Smooth muscle cell (in vitro differentiated cells): ENCODE measurements around the gene VASP. TPM values are rescaled to one million over a fixed set of nuclear protein-coding genes. Genes with fewer than 3 reads are reported as not detected.

Experiments used
- DNase-seq: peaks from one replicate; lab custom pipeline; 2025; ENCODE audit not compliant: unreplicated experiment; lab: John Stamatoyannopoulos, UW
- H2AFZ ChIP-seq: fragments of 200-600 bp; sonication (generic); 2 replicates; pipeline ENCODE4 v1.6.0; 2016; ENCODE audit warnings: antibody characterized with exemption, low read depth, mild to moderate bottlenecking
- H3F3A ChIP-seq: fragments of 200-600 bp; sonication (generic); 2 replicates; pipeline ENCODE4 v1.6.0; 2017; ENCODE audit warnings: antibody characterized with exemption, low read depth
- H3K27ac ChIP-seq: fragments of 200-600 bp; sonication (generic); 2 replicates; pipeline ENCODE4 v1.5.1; 2016; ENCODE audit warnings: low read depth, mild to moderate bottlenecking
- H3K27me3 ChIP-seq: fragments of 200-600 bp; sonication (generic); 2 replicates; pipeline ENCODE4 v1.6.1; 2016; ENCODE audit warnings: low read depth, mild to moderate bottlenecking
- H3K36me3 ChIP-seq: fragments of 200-600 bp; sonication (generic); 2 replicates; pipeline ENCODE4 v1.5.1; 2016; ENCODE audit warnings: low read depth
- H3K4me1 ChIP-seq: fragments of 200-600 bp; sonication (generic); 2 replicates; pipeline ENCODE4 v1.5.1; 2016; ENCODE audit warnings: low read depth
- H3K4me2 ChIP-seq: fragments of 200-600 bp; sonication (generic); 2 replicates; pipeline ENCODE4 v1.6.0; 2016; ENCODE audit warnings: mild to moderate bottlenecking
- H3K4me3 ChIP-seq: fragments of 200-600 bp; sonication (generic); 2 replicates; pipeline ENCODE4 v1.5.1; 2016; ENCODE audit warnings: mild to moderate bottlenecking
- H3K79me2 ChIP-seq: fragments of 200-600 bp; sonication (generic); 2 replicates; pipeline ENCODE4 v1.6.0; 2016; ENCODE audit warnings: low read depth, mild to moderate bottlenecking
- H3K9ac ChIP-seq: fragments of 200-600 bp; sonication (generic); 2 replicates; pipeline ENCODE4 v1.6.0; 2016; ENCODE audit warnings: low read depth
- H3K9me3 ChIP-seq: fragments of 200-600 bp; sonication (generic); replicated peaks from 2 replicates; pipeline ENCODE4 v1.5.1; 2016; ENCODE audit warnings: low read depth
- H4K20me1 ChIP-seq: fragments of 200-600 bp; sonication (generic); 2 replicates; pipeline ENCODE4 v1.6.0; 2016; ENCODE audit warnings: low read depth
- CTCF ChIP-seq: fragments of 200-600 bp; sonication (generic); IDR thresholded peaks from 2 replicates; pipeline ENCODE4 v1.5.1; 2017; ENCODE audit warnings: borderline replicate concordance, mild to moderate bottlenecking, antibody characterized with exemption; ENCODE audit not compliant: insufficient read depth, poor library complexity, severe bottlenecking
- WGBS: methylation state at CpG from one replicate; pipeline ENCODE4 v1.1.7; 2016; ENCODE audit warnings: low lambda C conversion rate; 5-methylcytosine and 5-hydroxymethylcytosine counted together
- polyA plus RNA-seq: library from polyadenylated mRNA; unstranded; fragments of >200 nt; fragmentation: Nextera tagmentation; extraction: Ambion mirVana; gene quantifications from 2 replicates; pipeline ENCODE4 v1.2.1, GENCODE V29; 2016
- total RNA-seq: library from RNA; depleted of rRNA; stranded (reverse); fragments of >200 nt; gene quantifications from 2 replicates; pipeline ENCODE4 v1.2.3, GENCODE V29; 2014

Gene VASP
- total and polyA plus RNA-seq, 2 experiments from 2014 or later, result 73.6 to 75.8 TPM

GRCh38 chr19:45531349-45531748 is 24.1 kb downstream of the VASP start:
- Histone ChIP-seq H3K4me3 (no peak overlapping the region), H3K79me2 (no peaks in the 10 kb centered on the region), H3K4me1 (peaks cover 7% of the 10 kb centered on the region), H3K27ac (no peak overlapping the region), H3K36me3 (no peaks in the 10 kb centered on the region), H3K9ac (no peak overlapping the region), H3F3A (peaks cover 10% of the 10 kb centered on the region), H2AFZ (no peak overlapping the region), H3K9me3 (peaks cover 3% of the 10 kb centered on the region), H3K27me3 (no peaks in the 10 kb centered on the region), H3K4me2 (no peak overlapping the region), H4K20me1 (peaks cover 27% of the 10 kb centered on the region)
- no peak for TF ChIP-seq CTCF
- 100% methylated on average over 1 of the region's 1 CpG for WGBS
- no peak for DNase-seq

GRCh38 chr19:45539459-45539858 is 32.2 kb downstream of the VASP start:
- Histone ChIP-seq H3K9me3 (no peaks in the 10 kb centered on the region), H3K4me1 (no peaks in the 10 kb centered on the region), H3K79me2 (no peaks in the 10 kb centered on the region), H2AFZ (no peak overlapping the region), H3K27ac (no peak overlapping the region), H3F3A (no peaks in the 10 kb centered on the region), H3K9ac (no peak overlapping the region), H3K27me3 (no peaks in the 10 kb centered on the region), H3K4me3 (no peak overlapping the region), H3K4me2 (no peak overlapping the region), H3K36me3 (no peaks in the 10 kb centered on the region), H4K20me1 (no peaks in the 10 kb centered on the region)
- 97% methylated on average over 9 of the region's 9 CpGs for WGBS
- no peak for DNase-seq
- no peak for TF ChIP-seq CTCF

- Histone ChIP-seq H3K27ac (no peak overlapping the region), H4K20me1 (no peaks in the 10 kb centered on the region), H3K79me2 (no peaks in the 10 kb centered on the region), H3K4me1 (no peaks in the 10 kb centered on the region), H3K36me3 (no peaks in the 10 kb centered on the region), H3K27me3 (no peaks in the 10 kb centered on the region), H3K4me3 (no peak overlapping the region), H3K4me2 (no peak overlapping the region), H3K9me3 (no peaks in the 10 kb centered on the region), H3F3A (no peaks in the 10 kb centered on the region), H2AFZ (no peak overlapping the region), H3K9ac (no peak overlapping the region)
- no peak for TF ChIP-seq CTCF
- 68% methylated on average over 7 of the region's 7 CpGs for WGBS
- DNase-seq, result no peak
These were observed 35.0 kb downstream of the VASP start for GRCh38 chr19:45542234-45542668.

- H2AFZ ChIP-seq, result no peak overlapping the region
- H3F3A ChIP-seq, result no peaks in the 10 kb centered on the region
- no peak overlapping the region for H3K4me2 ChIP-seq
- no peak overlapping the region for H3K9ac ChIP-seq
- peaks cover 8% of the 10 kb centered on the region for H4K20me1 ChIP-seq
- H3K79me2 ChIP-seq, result no peaks in the 10 kb centered on the region
- H3K4me3 ChIP-seq, result no peak overlapping the region
- H3K36me3 ChIP-seq, result no peaks in the 10 kb centered on the region
- no peak overlapping the region for H3K27ac ChIP-seq
- H3K9me3 ChIP-seq, result no peaks in the 10 kb centered on the region
- H3K4me1 ChIP-seq, result peaks cover 4% of the 10 kb centered on the region
- no peak for TF ChIP-seq CTCF
- H3K27me3 ChIP-seq, result no peaks in the 10 kb centered on the region
- DNase-seq, result no peak
- WGBS, result 94% methylated on average over 10 of the region's 10 CpGs
These were observed 40.0 kb downstream of the VASP start for GRCh38 chr19:45547211-45547770.
